HCT116 (cell line): ENCODE results near the gene ATP8A2. TPM values are rescaled to one million over a fixed set of nuclear protein-coding genes. Genes with fewer than 3 reads are reported as not detected.

Experiments
- ATAC-seq: fragments of 200-7000 bp; cut with Tn5 transposase; 2 replicates; pipeline ENCODE4 v1.9.1; 2020; ENCODE audit warnings: mild to moderate bottlenecking, moderate library complexity
- BruUV-seq: library from RNA; stranded (reverse); fragments of 400-500 nt; replicated peaks from 2 replicates; lab custom pipeline; 2021; lab: Mats Ljungman, UMichigan
- CTCF ChIA-PET: fragments of 300-600 bp; sonication (Branson Sonifier 250); formaldehyde crosslinking; loops from one replicate; lab custom pipeline; 2021; ENCODE audit warnings: antibody characterized with exemption; lab: Charles Lee
- POLR2A ChIA-PET: fragments of 300-600, 350-600 bp; sonication (Branson Sonifier 250); formaldehyde crosslinking; loops from one replicate; lab custom pipeline; 2021; ENCODE audit warnings: antibody characterized with exemption; lab: Charles Lee
- RAD21 ChIA-PET, 2 experiments: fragments of 300-600 bp; sonication (Branson Sonifier 250); formaldehyde crosslinking; loops; one replicate each; lab custom pipeline; 2023; ENCODE audit warnings: low total read pairs in 2 of 2; ENCODE audit not compliant: uncharacterized antibody in 2 of 2, unreplicated experiment in 2 of 2, low non-redundant PET in 1 of 2; lab: Charles Lee
- DNase-seq: peaks from one replicate; pipeline ENCODE4 v3.0.0-alpha.2; 2010; ENCODE audit warnings: low read depth, low spot score
- H2AFZ ChIP-seq: fragments of 200-600 bp; shearing (Covaris generic), sonication (generic); 2 replicates; pipeline ENCODE4 v1.6.1; 2017; ENCODE audit warnings: low read depth, mixed run types, mixed read lengths, antibody characterized with exemption, low read length; ENCODE audit not compliant: poor library complexity, severe bottlenecking
- H3K27ac ChIP-seq: 2 replicates; pipeline ENCODE4 v1.5.1; 2012; ENCODE audit warnings: low read depth, low read length
- H3K27me3 ChIP-seq: fragments of 200-600 bp; sonication (generic); 2 replicates; pipeline ENCODE4 v1.6.1; 2016; ENCODE audit warnings: mixed run types, low read length, mixed read lengths; ENCODE audit not compliant: insufficient read depth
- H3K36me3 ChIP-seq, 2 experiments: fragments of 200-500 bp in 1 of 2; fragments of 200-600 bp in 1 of 2; sonication (Bioruptor generic) in 1 of 2; sonication (generic) in 1 of 2; 2 replicates each; pipeline versions ENCODE4 v1.5.1 to v1.6.1; 2014 to 2016; ENCODE audit warnings: low read length in 2 of 2, inconsistent platforms in 1 of 2, mixed read lengths in 1 of 2, mixed run types in 1 of 2; ENCODE audit not compliant: insufficient read depth in 2 of 2, control insufficient read depth in 1 of 2
- H3K4me1 ChIP-seq, 2 experiments: fragments of 200-600 bp in 1 of 2; sonication (generic) in 1 of 2; 2 replicates each; pipeline versions ENCODE4 v1.5.1 to v1.6.1; 2012 to 2017; ENCODE audit warnings: low read length in 2 of 2, inconsistent platforms in 1 of 2, mild to moderate bottlenecking in 1 of 2, mixed read lengths in 1 of 2, mixed run types in 1 of 2, moderate library complexity in 1 of 2; ENCODE audit not compliant: insufficient read depth in 2 of 2, control insufficient read depth in 1 of 2
- H3K4me2 ChIP-seq: fragments of 200-600 bp; sonication (generic); 2 replicates; pipeline ENCODE4 v1.6.1; 2017; ENCODE audit warnings: mixed run types, low read length, mixed read lengths
- H3K4me3 ChIP-seq, 2 experiments: fragments of 200-600 bp in 1 of 2; sonication (generic) in 1 of 2; replicated peaks in 1 of 2; 2 replicates each; pipeline ENCODE4 v1.5.1; 2011 to 2016; ENCODE audit warnings: low read length in 2 of 2, control low read depth in 1 of 2, low read depth in 1 of 2, mild to moderate bottlenecking in 1 of 2, mixed read lengths in 1 of 2, mixed run types in 1 of 2
- H3K79me2 ChIP-seq: fragments of 200-600 bp; sonication (generic); 2 replicates; pipeline ENCODE4 v1.6.1; 2017; ENCODE audit warnings: mild to moderate bottlenecking, mixed run types, low read length, moderate library complexity, mixed read lengths; ENCODE audit not compliant: insufficient read depth
- H3K9ac ChIP-seq: fragments of 200-600 bp; sonication (generic); 2 replicates; pipeline ENCODE4 v1.6.1; 2016; ENCODE audit warnings: low read length, mixed read lengths
- H3K9me2 ChIP-seq: fragments of 200-600 bp; sonication (generic), shearing (Covaris generic); 2 replicates; pipeline ENCODE4 v1.6.1; 2017; ENCODE audit warnings: mixed run types, mild to moderate bottlenecking, moderate library complexity; ENCODE audit not compliant: insufficient read depth
- H3K9me3 ChIP-seq, 2 experiments: fragments of 200-500 bp in 1 of 2; fragments of 200-600 bp in 1 of 2; sonication (Bioruptor generic) in 1 of 2; sonication (generic) in 1 of 2; 2 replicates each; pipeline ENCODE4 v1.6.1; 2014 to 2017; ENCODE audit warnings: low read length in 2 of 2, mixed read lengths in 2 of 2, inconsistent platforms in 1 of 2, low read depth in 1 of 2, mild to moderate bottlenecking in 1 of 2, mixed run types in 1 of 2, moderate library complexity in 1 of 2; ENCODE audit not compliant: control insufficient read depth in 1 of 2, insufficient read depth in 1 of 2
- H4K20me1 ChIP-seq: fragments of 200-600 bp; sonication (generic), shearing (Covaris generic); 2 replicates; pipeline ENCODE4 v1.6.1; 2017; ENCODE audit warnings: mixed run types, mild to moderate bottlenecking, moderate library complexity; ENCODE audit not compliant: insufficient read depth
- ATF3 ChIP-seq: IDR thresholded peaks from 2 replicates; pipeline ENCODE4 v1.6.1; 2012
- CEBPB ChIP-seq: IDR thresholded peaks from 2 replicates; pipeline ENCODE4 v1.6.1; 2012; ENCODE audit warnings: low read depth
- EGR1 ChIP-seq: IDR thresholded peaks from 2 replicates; pipeline ENCODE4 v1.6.1; 2012; ENCODE audit warnings: low read depth
- MAX ChIP-seq: IDR thresholded peaks from 2 replicates; pipeline ENCODE4 v1.6.1; 2012
- POLR2A ChIP-seq: IDR thresholded peaks from 2 replicates; pipeline ENCODE4 v1.7.0; 2011; ENCODE audit warnings: borderline replicate concordance; ENCODE audit not compliant: insufficient read depth, insufficient read length; ENCODE audit errors: extremely low read depth
- RAD21 ChIP-seq: IDR thresholded peaks from 2 replicates; pipeline ENCODE4 v1.6.1; 2012; ENCODE audit warnings: low read depth, mild to moderate bottlenecking
- SP1 ChIP-seq: IDR thresholded peaks from 2 replicates; pipeline ENCODE4 v1.6.1; 2012; ENCODE audit warnings: low read depth
- SRF ChIP-seq: IDR thresholded peaks from 2 replicates; pipeline ENCODE4 v1.6.1; 2012; ENCODE audit warnings: low read depth
- TCF7L2 ChIP-seq: IDR thresholded peaks from 2 replicates; pipeline ENCODE4 v1.7.0; 2011; ENCODE audit warnings: borderline replicate concordance, inconsistent platforms; ENCODE audit not compliant: insufficient read depth, insufficient read length; ENCODE audit errors: extremely low read depth
- ZBTB33 ChIP-seq: IDR thresholded peaks from 2 replicates; pipeline ENCODE4 v1.6.1; 2011; ENCODE audit warnings: mild to moderate bottlenecking, low read length, moderate library complexity; ENCODE audit not compliant: insufficient replicate concordance; ENCODE audit errors: extremely low read depth
- ZFX ChIP-seq: fragments of 450-650 bp; IDR thresholded peaks from 2 replicates; pipeline ENCODE4 v1.6.1; 2017
- intact Hi-C: fragments of 100-400 bp; cut with micrococcal nuclease; formaldehyde crosslinking; loops from 2 replicates; pipeline ENCODE4 v1.10.0; 2022
- total RNA-seq: library from RNA; stranded (reverse); gene quantifications from one replicate; pipeline ENCODE4 v1.2.1, GENCODE V29; 2021; ENCODE audit not compliant: unreplicated experiment

ATP8A2 gene
- total RNA-seq, 1 experiment from 2014 or later = not detected

GRCh38 chr13:26060357-26060756 lies 688.6 kb downstream of the ATP8A2 start:
- Histone ChIP-seq H3K4me3 (no peak overlapping the region), H3K4me2 (no peak overlapping the region), H2AFZ (no peak overlapping the region), H3K27me3 (peaks cover 49% of the 10 kb centered on the region), H3K9ac (no peak overlapping the region), H3K79me2 (no peaks in the 10 kb centered on the region), H3K4me1 (no peaks in the 10 kb centered on the region), H3K27ac (no peak overlapping the region), H4K20me1 (no peaks in the 10 kb centered on the region), H3K9me3 (no peaks in the 10 kb centered on the region), H3K9me2 (no peaks in the 10 kb centered on the region), H3K36me3 (no peaks in the 10 kb centered on the region)
- no peak for DNase-seq
- CTCF ChIA-PET = no interaction called here
- RAD21 ChIA-PET = no interaction called here
- TF ChIP-seq EGR1 (no peak), RAD21 (no peak), CEBPB (no peak), TCF7L2 (no peak), POLR2A (no peak), SP1 (no peak), MAX (no peak), ATF3 (no peak), SRF (no peak)
- ATAC-seq = no peak
- intact Hi-C loops = no loop called here
- POLR2A ChIA-PET = no interaction called here
- no TSS peak for BruUV-seq

- H3K4me2 ChIP-seq = no peak overlapping the region
- ATAC-seq (no peak), DNase-seq (no peak)
- RAD21 ChIA-PET = no interaction called here
- POLR2A ChIA-PET = no interaction called here
- no peak overlapping the region for H3K4me3 ChIP-seq
- H4K20me1 ChIP-seq = no peaks in the 10 kb centered on the region
- no peaks in the 10 kb centered on the region for H3K4me1 ChIP-seq
- H3K9me2 ChIP-seq = no peaks in the 10 kb centered on the region
- no peak overlapping the region for H2AFZ ChIP-seq
- intact Hi-C loops = no loop called here
- no peak overlapping the region for H3K27ac ChIP-seq
- H3K27me3 ChIP-seq = peaks cover 40% of the 10 kb centered on the region
- BruUV-seq = no TSS peak
- no peak for TF ChIP-seq EGR1
- no peak for TF ChIP-seq CEBPB
- TF ChIP-seq ZFX = no peak
- TF ChIP-seq TCF7L2 = no peak
- no peak for TF ChIP-seq ZBTB33
- no peak for TF ChIP-seq RAD21
- no peak for TF ChIP-seq SRF
- H3K9me3 ChIP-seq = no peaks in the 10 kb centered on the region
- no peaks in the 10 kb centered on the region for H3K79me2 ChIP-seq
- no peak overlapping the region for H3K9ac ChIP-seq
- H3K36me3 ChIP-seq = no peaks in the 10 kb centered on the region
- CTCF ChIA-PET = interaction anchor here (1.2 kb wide), 1 partner anchor 487 kb away, joined by 6 read pairs; no protein-coding TSS in a partner anchor
Measured at GRCh38 chr13:26061256-26061655, 689.5 kb downstream of the ATP8A2 start.
